ENCODE measurements around the gene ADAMTSL5.

ADAMTSL5 gene

DNA sequence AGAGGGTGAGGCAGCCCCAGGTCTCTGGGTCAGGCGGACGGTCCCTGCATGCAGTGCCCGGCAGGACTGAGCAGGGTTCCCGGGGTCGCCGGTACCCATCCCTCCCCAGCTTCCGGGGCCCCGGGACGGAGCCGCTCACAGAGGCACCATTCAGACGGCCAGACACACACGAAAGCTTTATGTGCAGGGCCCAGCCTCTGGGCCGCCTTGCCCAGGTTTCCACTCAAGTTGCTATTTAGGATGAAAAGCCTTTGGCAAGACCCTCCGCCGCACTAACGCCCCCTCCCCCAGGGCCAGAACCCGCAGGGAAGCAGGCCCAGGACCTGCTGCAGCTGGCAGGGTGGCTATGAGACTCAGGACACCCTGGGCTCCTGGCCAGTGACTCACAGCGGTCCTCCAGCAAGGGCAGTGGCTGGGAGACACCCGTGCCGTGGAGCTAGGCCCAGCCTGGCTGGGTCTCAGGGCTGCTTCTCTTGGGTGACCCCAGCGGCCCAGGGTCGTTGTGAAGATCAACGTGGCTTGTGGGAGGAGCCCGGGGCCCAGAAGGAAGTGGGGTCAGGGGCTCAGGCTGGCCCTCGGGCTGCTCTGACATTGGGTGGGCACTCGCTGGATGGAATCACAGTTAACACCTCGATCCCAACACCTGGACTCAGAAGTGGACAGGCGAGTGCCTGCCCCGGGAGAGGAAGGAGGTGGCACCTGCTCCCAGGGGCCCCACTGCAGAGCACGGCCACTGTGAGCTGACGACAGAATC lies 38.6 kb downstream of the ADAMTSL5 start:
- H3K27ac ChIP-seq = no peak overlapping the region

DNA sequence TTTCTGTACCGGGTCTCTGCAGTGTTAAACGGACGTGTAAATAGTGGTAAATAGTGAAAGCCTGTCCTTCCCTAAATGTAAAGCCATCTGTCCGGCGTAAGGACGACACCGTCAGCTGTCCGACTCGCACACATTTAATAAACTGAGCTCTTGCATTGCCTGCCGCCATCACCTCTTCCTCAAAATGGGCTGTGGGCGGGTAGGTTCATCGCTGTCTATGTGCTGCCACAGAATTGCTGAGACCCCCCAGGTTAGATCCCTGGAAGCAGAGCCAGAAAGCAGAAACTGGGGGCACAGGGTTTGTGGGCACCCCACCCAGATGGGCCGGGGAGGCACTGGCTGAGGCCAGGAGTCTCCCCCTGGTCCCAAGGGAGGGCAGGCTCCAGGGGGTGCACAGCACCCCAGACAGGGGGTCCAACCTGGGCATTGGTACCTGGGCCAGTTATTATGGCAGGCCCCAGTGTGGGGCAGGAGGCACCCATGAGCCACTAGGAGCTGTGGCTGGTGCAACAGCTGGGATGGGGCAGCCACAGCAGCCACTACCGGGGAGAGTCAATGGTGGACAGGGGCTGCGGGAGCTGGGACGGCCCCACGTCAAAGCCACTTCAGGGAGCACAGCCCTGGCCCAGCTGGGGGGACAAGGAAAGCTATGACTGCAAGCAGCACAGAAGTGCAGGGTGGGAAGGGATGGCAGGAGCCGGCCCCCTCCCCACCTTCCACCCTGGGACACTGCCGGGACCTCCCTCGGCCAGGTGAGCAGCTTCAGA lies 39.6 kb downstream of the ADAMTSL5 start:
- peaks cover 55% of the 10 kb centered on the region for H3K4me1 ChIP-seq
- H3K36me3 ChIP-seq = peaks cover 43% of the 10 kb centered on the region
- no peaks in the 10 kb centered on the region for H3K9me3 ChIP-seq
- H3K4me2 ChIP-seq = no peak overlapping the region
- no peak for TF ChIP-seq Cebpa-rat (IDR thresholded peaks at IDR 0.05)
- peaks cover 53% of the 10 kb centered on the region for H3K27me3 ChIP-seq
- H3K27ac ChIP-seq = no peak overlapping the region
- no peak overlapping the region for H3K9ac ChIP-seq
- H3K4me3 ChIP-seq = no peak overlapping the region
- peaks cover 100% of the 10 kb centered on the region for H4K20me1 ChIP-seq

More for the DNA sequence above, 38.6 kb downstream of the ADAMTSL5 start:
- Histone ChIP-seq H3K4me3 (no peak overlapping the region), H3K27me3 (peaks cover 43% of the 10 kb centered on the region), H3K9ac (no peak overlapping the region), H3K9me3 (no peaks in the 10 kb centered on the region), H3K36me3 (peaks cover 43% of the 10 kb centered on the region), H3K4me2 (no peak overlapping the region), H4K20me1 (peaks cover 94% of the 10 kb centered on the region), H3K4me1 (peaks cover 48% of the 10 kb centered on the region)
- no peak for TF ChIP-seq Cebpa-rat (IDR thresholded peaks at IDR 0.05)

DNA sequence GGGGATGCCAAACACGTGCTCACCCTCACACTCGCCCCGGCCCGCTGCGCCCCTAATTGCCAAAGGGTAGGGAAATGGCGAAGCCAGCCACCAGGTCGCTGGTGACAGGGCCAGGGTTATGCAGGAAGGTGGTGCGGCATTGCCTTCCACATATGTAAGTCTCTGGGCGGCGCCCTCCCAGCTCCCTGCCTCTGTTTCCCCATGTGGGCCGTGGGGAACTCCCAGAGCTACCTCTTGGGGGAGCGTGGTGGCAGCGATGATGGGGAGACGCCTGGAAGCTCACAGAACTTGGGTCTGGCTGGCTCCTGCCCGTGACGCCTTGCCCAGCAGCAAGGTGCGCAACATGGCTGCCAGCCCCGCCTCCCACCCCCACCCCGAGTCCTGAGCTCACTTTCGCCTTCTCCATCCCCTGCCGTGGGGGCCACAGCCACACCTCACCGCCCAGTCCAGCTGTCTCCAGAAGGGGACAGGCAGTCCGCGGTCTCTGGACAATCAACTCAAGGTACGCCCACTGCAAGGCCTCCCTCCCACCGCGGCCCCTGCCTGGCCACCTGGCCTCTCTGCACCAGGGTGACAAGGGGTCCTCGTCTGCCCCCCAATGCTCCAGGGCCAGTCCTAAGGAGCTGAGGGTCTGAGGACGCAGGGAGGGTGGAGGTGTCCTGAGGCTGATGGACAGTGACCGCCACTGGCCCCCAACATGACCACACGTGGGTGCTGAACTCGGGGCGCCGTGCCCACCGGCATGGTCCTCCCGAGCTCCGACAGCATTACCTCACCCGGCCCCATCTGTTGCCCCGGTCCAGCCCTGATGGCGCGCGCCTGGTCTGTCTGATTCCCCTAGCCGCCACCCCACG lies 40.4 kb downstream of the ADAMTSL5 start:
- Histone ChIP-seq H3K27me3 (peaks cover 61% of the 10 kb centered on the region), H3K4me3 (no peak overlapping the region), H3K9ac (no peak overlapping the region), H3K9me3 (no peaks in the 10 kb centered on the region), H4K20me1 (peaks cover 100% of the 10 kb centered on the region), H3K4me2 (peak overlapping the region; percentile 98), H3K4me1 (peaks cover 53% of the 10 kb centered on the region), H3K36me3 (peaks cover 43% of the 10 kb centered on the region), H3K27ac (no peak overlapping the region)
- no peak for TF ChIP-seq Cebpa-rat (IDR thresholded peaks at IDR 0.05)

DNA sequence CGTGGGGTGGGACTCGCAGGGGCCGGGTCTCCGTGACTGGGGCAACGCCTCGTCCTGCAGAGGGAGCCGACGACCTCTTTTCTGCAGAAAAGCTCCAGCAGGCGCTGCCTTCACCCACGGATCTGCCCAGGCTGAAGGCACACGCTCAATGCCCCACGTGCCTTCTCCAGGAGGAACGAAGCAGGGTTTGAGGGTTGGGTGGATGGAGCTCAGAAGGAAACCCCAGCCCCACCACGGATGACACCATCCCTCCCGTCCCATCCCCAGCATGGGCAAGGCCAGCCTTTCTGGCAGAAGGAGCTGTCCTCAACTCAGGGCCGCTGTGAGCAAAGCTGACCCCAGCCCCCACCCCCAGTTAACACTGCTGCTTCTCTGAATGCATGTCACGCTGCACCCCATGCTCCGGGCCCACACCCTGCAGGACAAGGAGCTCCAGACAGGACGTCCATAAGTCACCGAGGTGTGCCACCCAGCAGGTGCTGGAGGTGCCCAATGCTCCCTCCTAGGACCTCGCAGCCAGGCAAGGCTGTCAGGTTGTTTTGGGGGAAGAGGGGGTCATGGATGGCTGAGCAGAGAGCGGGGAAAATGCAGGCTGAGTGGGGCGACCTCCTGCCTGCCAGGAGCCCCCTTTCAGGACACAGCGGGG lies 41.2 kb downstream of the ADAMTSL5 start:
- Histone ChIP-seq H4K20me1 (peaks cover 100% of the 10 kb centered on the region), H3K9me3 (no peaks in the 10 kb centered on the region), H3K4me2 (peak overlapping the region; percentile 98), H3K36me3 (peaks cover 39% of the 10 kb centered on the region), H3K27ac (no peak overlapping the region), H3K4me3 (peak overlapping the region; percentile 64), H3K27me3 (peaks cover 69% of the 10 kb centered on the region), H3K4me1 (peaks cover 49% of the 10 kb centered on the region), H3K9ac (no peak overlapping the region)
- no peak for TF ChIP-seq Cebpa-rat (IDR thresholded peaks at IDR 0.05)

DNA sequence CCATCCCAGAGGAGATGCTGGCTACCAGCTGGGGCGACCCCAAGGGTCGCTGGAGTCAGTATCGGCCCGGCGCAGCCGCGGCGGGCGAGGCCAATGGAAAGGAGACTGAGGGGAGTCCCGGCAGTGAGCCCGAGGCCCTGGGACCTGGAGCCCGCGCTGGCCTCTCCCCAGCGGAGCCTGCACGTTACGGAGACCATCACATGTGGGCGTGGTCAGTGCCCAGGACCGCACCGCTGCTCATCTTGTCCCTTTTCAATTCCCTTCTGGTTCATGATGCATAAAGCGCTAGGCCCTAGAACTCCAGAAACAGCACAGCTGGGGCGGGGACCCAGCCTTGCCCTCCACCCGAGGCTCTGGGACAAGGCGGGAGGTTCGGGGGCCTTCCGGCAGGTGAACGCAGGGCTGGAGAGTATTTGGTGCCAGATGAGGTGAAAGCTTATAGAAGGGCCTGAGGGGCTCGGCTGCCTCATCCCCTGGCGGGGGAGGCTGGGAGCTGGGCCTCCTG lies 41.8 kb downstream of the ADAMTSL5 start:
- Histone ChIP-seq H3K9ac (0 out of 2 replicates have a peak overlapping the region, but pooled peaks have one; percentile 11), H3K36me3 (peaks cover 39% of the 10 kb centered on the region), H3K9me3 (no peaks in the 10 kb centered on the region), H3K4me2 (peak overlapping the region; percentile 98), H4K20me1 (peaks cover 100% of the 10 kb centered on the region), H3K4me3 (peak overlapping the region; percentile 64), H3K27ac (no peak overlapping the region), H3K4me1 (peaks cover 50% of the 10 kb centered on the region), H3K27me3 (peaks cover 75% of the 10 kb centered on the region)
- no peak for TF ChIP-seq Cebpa-rat (IDR thresholded peaks at IDR 0.05)

DNA sequence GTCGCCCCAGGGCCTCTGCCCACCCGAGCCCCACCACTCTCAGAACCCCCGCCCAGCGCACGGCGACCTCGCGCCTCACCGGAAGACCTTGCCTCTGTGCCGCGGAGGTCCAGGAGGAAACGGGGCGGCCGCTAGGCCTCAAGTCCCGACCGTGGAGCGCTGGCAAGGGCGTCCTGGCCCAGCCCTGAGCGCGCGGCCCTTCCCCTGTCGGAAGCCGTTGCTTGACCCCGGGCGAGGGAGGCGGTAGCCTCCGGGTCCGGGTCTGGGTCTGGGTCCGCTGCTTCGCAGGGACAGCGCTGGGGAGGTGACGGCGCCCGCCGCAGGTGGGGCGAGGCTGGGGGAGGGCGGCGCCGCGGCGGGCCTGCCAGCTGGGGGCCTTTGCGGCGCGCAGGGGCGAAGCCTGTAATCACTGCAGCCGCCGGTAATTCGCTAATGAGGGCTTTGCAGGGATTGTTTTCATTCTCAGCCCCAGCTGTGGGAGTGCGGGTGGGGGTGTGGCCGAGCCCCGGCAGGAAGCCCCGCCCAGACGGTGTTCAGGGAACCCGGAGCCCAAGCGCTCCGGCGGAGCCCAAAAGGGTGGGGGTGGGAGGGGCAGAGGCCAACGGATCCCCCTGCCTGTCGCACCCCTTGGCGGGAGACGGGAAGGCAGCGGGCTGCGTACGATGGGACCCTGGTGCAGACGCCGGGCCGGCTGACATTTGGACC lies 42.4 kb downstream of the ADAMTSL5 start:
- peaks cover 55% of the 10 kb centered on the region for H3K4me1 ChIP-seq
- peak overlapping the region; percentile 98 for H3K4me2 ChIP-seq
- H3K9me3 ChIP-seq = no peaks in the 10 kb centered on the region
- H4K20me1 ChIP-seq = peaks cover 100% of the 10 kb centered on the region
- H3K27me3 ChIP-seq = peaks cover 81% of the 10 kb centered on the region
- peak overlapping the region; percentile 19; the same call in 1 of the 2 replicates for H3K9ac ChIP-seq
- peaks cover 39% of the 10 kb centered on the region for H3K36me3 ChIP-seq
- no peak for TF ChIP-seq Cebpa-rat (IDR thresholded peaks at IDR 0.05)
- no peak overlapping the region for H3K27ac ChIP-seq
- H3K4me3 ChIP-seq = peak overlapping the region; percentile 64

DNA sequence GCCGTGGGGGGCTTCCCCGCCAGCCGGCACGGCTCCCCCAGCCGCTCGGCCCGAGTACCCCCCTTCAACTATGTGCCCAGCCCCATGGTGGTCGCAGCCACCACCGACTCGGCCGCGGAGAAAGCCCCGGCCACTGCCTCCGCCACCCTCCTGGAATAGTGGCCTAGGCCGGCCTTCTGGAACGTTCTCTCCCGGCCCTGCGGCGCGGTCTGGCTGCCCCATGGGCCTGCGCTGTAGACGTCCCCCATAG lies 42.8 kb downstream of the ADAMTSL5 start:
- peaks cover 86% of the 10 kb centered on the region for H3K27me3 ChIP-seq
- H3K4me3 ChIP-seq = peak overlapping the region; percentile 64
- H3K9ac ChIP-seq = peak overlapping the region; percentile 19; the same call in 1 of the 2 replicates
- H3K27ac ChIP-seq = no peak overlapping the region
- H3K4me2 ChIP-seq = peak overlapping the region; percentile 98
- peaks cover 100% of the 10 kb centered on the region for H4K20me1 ChIP-seq
- peaks cover 39% of the 10 kb centered on the region for H3K36me3 ChIP-seq
- TF ChIP-seq Cebpa-rat (IDR thresholded peaks at IDR 0.05) = no peak
- H3K9me3 ChIP-seq = no peaks in the 10 kb centered on the region
- peaks cover 55% of the 10 kb centered on the region for H3K4me1 ChIP-seq

DNA sequence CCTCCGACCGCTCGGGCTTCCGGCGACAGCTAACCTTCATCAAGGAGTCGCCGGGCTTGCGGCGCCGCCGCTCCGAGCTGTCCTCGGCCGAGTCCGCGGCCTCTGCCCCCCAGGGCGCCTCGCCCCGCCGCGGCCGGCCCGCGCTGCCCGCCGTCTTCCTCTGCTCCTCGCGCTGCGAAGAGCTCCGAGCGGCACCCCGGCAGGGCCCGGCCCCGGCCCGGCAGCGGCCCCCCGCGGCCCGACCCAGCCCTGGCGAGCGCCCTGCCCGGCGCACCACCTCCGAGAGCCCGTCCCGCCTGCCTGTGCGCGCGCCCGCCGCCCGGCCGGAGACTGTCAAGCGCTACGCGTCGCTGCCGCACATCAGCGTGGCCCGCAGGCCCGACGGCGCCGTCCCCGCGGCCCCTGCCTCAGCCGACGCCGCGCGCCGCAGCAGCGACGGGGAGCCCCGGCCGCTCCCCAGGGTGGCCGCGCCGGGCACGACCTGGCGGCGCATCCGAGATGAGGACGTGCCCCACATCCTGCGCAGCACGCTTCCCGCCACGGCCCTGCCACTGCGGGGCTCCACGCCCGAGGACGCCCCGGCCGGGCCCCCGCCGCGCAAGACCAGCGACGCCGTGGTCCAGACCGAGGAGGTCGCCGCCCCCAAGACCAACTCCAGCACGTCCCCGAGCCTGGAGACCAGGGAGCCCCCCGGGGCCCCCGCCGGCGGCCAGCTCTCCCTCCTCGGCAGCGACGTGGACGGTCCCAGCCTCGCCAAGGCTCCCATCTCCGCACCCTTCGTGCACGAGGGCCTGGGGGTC lies 43.4 kb downstream of the ADAMTSL5 start:
- H3K4me3 ChIP-seq = peak overlapping the region; percentile 64
- H3K27me3 ChIP-seq = peaks cover 90% of the 10 kb centered on the region
- peak overlapping the region; percentile 98 for H3K4me2 ChIP-seq
- peaks cover 55% of the 10 kb centered on the region for H3K4me1 ChIP-seq
- no peaks in the 10 kb centered on the region for H3K9me3 ChIP-seq
- peak overlapping the region; percentile 24; the same call in 1 of the 2 replicates for H3K9ac ChIP-seq
- H3K27ac ChIP-seq = no peak overlapping the region
- peaks cover 100% of the 10 kb centered on the region for H4K20me1 ChIP-seq
- TF ChIP-seq Cebpa-rat (IDR thresholded peaks at IDR 0.05) = no peak
- H3K36me3 ChIP-seq = peaks cover 33% of the 10 kb centered on the region
